Omental fat pad (tissue), 4 donors: ENCODE measurements around the gene SCARF1. TPM values are rescaled to one million over a fixed set of nuclear protein-coding genes. Genes with fewer than 3 reads are reported as not detected.

ENCODE experiments used
- ATAC-seq: fragments of 150-250 bp; one replicate; pipeline ENCODE4 v1.9.1; 2016; ENCODE audit warnings: mild to moderate bottlenecking, moderate library complexity; ENCODE audit not compliant: low FRiP score
- DNase-seq: peaks from one replicate; pipeline ENCODE4 v3.0.0-alpha.2; 2019; ENCODE audit warnings: low spot score
- total RNA-seq, 4 donors: library from RNA; depleted of rRNA; stranded (reverse); fragments of >200 nt; gene quantifications; one replicate each; pipeline ENCODE4 v1.1.0, GENCODE V29; 2016
- TF ChIP-seq, protein P1 (sequence below), 3 donors: fragments of 450-650 bp; IDR thresholded peaks; one replicate each; pipeline ENCODE4 v1.5.1; 2016 to 2017; ENCODE audit warnings: antibody characterized with exemption in 3 of 3, mild to moderate bottlenecking in 3 of 3, moderate library complexity in 2 of 3

SCARF1 gene
- total RNA-seq, 4 donors from 2014 or later: 7.2 to 43.0 (median 18.8) TPM

GRCh38 chr17:1646199-1646875, 805 bp upstream of the SCARF1 start:
- TF ChIP-seq, protein P1, sequence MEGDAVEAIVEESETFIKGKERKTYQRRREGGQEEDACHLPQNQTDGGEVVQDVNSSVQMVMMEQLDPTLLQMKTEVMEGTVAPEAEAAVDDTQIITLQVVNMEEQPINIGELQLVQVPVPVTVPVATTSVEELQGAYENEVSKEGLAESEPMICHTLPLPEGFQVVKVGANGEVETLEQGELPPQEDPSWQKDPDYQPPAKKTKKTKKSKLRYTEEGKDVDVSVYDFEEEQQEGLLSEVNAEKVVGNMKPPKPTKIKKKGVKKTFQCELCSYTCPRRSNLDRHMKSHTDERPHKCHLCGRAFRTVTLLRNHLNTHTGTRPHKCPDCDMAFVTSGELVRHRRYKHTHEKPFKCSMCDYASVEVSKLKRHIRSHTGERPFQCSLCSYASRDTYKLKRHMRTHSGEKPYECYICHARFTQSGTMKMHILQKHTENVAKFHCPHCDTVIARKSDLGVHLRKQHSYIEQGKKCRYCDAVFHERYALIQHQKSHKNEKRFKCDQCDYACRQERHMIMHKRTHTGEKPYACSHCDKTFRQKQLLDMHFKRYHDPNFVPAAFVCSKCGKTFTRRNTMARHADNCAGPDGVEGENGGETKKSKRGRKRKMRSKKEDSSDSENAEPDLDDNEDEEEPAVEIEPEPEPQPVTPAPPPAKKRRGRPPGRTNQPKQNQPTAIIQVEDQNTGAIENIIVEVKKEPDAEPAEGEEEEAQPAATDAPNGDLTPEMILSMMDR (IDR thresholded peaks at IDR 0.05): no peak
- DNase-seq (no peak), ATAC-seq (no peak)

GRCh38 chr17:1644493-1645206, 882 bp downstream of the SCARF1 start:
- DNase-seq (no peak), ATAC-seq (no peak)
- TF ChIP-seq, protein P1 (IDR thresholded peaks at IDR 0.05): no peak

DNA sequence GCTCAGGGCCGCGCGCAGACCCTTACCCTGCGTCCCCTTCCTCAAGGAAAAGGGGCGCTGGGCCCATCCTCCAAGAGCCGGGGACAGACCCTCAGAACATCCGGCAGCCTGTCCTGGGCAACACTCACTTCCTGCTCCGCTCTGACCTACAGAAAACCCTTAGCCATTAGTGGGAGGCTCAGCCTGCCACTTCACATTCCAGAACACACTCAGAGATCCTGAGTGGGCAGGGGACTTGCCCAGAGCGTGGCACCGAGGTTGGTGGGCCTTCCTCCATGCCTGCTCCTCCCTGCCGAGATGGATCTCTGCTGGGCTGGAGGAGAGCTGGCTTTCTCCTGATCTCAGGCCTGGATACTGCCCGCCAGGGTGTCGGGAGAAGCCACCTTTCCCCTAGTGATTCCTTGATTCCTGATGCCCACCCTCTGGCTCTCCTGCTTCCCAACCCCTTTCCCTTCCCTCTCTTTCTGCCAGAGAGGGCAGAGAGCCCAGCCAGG, 1.5 kb downstream of the SCARF1 start:
- DNase-seq: no peak
- no peak for ATAC-seq
- TF ChIP-seq, protein P1 (IDR thresholded peaks at IDR 0.05): no peak

DNA sequence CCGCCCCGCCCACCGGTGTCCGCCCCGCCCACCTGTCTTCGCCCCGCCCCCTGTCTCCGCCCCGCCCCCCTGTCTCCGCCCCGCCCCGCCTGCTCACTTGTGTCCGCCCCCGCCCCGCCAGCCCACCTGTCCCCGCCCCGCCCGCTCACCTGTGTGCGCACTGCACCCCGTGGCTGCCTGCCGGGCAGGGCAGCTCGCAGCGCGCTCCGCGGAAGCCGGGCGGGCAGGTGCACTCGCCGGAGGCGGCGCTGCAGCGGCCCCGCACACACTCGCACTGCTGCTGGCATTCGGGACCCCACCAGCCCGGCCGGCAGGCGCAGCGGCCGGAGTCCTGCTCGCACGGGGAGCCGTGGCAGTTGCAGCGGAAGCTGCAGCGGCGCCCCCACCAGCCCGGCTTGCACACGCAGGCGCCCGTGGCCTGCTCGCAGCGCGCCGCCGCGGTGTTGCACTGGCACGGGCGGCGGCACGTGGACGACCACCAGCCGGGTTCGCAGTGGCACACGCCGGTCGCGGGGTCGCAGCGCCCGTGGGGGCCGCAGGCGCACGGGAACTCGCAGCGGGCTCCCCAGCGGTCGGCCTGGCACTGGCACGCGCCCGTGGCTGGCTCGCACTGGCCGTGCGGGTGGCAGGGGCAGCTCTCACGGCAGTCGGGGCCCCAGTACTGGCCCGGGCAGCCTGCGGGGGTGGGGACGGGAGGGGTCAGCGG, 2.1 kb downstream of the SCARF1 start:
- DNase-seq (no peak), ATAC-seq (no peak)
- TF ChIP-seq, protein P1 (IDR thresholded peaks at IDR 0.05): no peak

DNA sequence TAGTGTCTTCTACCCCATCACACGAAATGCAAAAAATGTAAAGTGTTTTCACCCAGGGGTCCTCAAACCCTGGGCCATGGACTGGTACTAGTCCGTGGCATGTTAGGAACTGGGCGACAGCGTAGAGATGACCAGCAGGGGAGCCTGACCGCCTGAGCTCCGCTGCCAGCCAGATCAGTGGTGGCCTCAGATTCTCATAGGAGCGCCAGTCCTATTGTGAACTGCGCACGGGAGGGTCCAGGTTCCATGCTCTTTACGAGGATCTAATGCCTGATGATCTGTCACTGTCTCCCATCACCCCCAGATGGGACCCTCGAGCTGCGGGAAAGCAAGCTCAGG, 4.5 kb downstream of the SCARF1 start:
- ATAC-seq (no peak), DNase-seq (no peak)
- TF ChIP-seq, protein P1 (IDR thresholded peaks at IDR 0.05): no peak

- TF ChIP-seq, protein P1 (IDR thresholded peaks at IDR 0.05): no peak
- DNase-seq (no peak), ATAC-seq (no peak)
These were observed 5.0 kb downstream of the SCARF1 start for GRCh38 chr17:1640329-1641064.
